ENCODE results near the gene AUTS2. TPM values are rescaled to one million over a fixed set of nuclear protein-coding genes. Genes with fewer than 3 reads are reported as not detected.

The AUTS2 gene
- polyA plus RNA-seq, 1 donor (not counting 4 experiments of a cell fraction or from before 2014, with no cell fraction given): 4.7 TPM

- no peak for TF ChIP-seq EZH2 (IDR thresholded peaks at IDR 0.05; ENCODE audit: low read length)
- TF ChIP-seq CTCF (optimal IDR thresholded peaks at IDR 0.05 in 1 of 3, IDR thresholded peaks at IDR 0.05 in 1 of 3, conservative IDR thresholded peaks at IDR 0.05 in 1 of 3; ENCODE audit: extremely low read depth in 1 of 3, insufficient read depth in 2 of 3, low read length in 3 of 3): no peak
- Histone ChIP-seq H3K9ac (ENCODE audit: control insufficient read depth, extremely low read depth, insufficient read depth, low read length) (no peak overlapping the region), H3K4me3 (ENCODE audit: control insufficient read depth in 2 of 3, extremely low read depth in 1 of 3, insufficient read depth in 2 of 3, low read depth in 1 of 3, low read length in 3 of 3) (no peak overlapping the region), H3K4me2 (ENCODE audit: control insufficient read depth, extremely low read depth, insufficient read depth, low read depth, low read length) (no peak overlapping the region), H3K9me3 (ENCODE audit: control insufficient read depth, low read depth, low read length) (no peaks in the 10 kb centered on the region), H3K4me1 (ENCODE audit: control insufficient read depth, extremely low read depth, insufficient read depth, low read length) (no peaks in the 10 kb centered on the region), H4K20me1 (ENCODE audit: control insufficient read depth, extremely low read depth, insufficient read depth, low read length) (no peaks in the 10 kb centered on the region), H3K9me1 (ENCODE audit: control insufficient read depth, extremely low read depth, insufficient read depth, low read length) (no peaks in the 10 kb centered on the region), H3K27ac (ENCODE audit: control insufficient read depth, insufficient read depth, low read length) (no peak overlapping the region), H3K27me3 (ENCODE audit: control insufficient read depth, extremely low read depth, insufficient read depth, low read length) (no peaks in the 10 kb centered on the region), H2AFZ (ENCODE audit: control insufficient read depth, low read length) (no peak overlapping the region), H3K79me2 (ENCODE audit: control insufficient read depth, insufficient read depth, low read length) (no peaks in the 10 kb centered on the region), H3K36me3 (ENCODE audit: control insufficient read depth in 2 of 2, extremely low read depth in 1 of 2, insufficient read depth in 2 of 2, low read length in 2 of 2) (no peaks in the 10 kb centered on the region)
- no peak for FAIRE-seq
- dilution Hi-C loops (cut with MboI; ENCODE audit: extremely low pct_ligation_motif_present, low sequenced_read_pairs): no loop called here
- DNase-seq (ENCODE audit: low read depth, low spot score): no peak
These were observed 47.4 kb downstream of the AUTS2 start for GRCh38 chr7:69645683-69646082.

GRCh38 chr7:69651101-69651590 lies 52.9 kb downstream of the AUTS2 start:
- FAIRE-seq (no peak), DNase-seq (ENCODE audit: low read depth, low spot score) (no peak)
- H3K4me2 ChIP-seq (ENCODE audit: control insufficient read depth, extremely low read depth, insufficient read depth, low read depth, low read length): no peak overlapping the region
- no peaks in the 10 kb centered on the region for H4K20me1 ChIP-seq (ENCODE audit: control insufficient read depth, extremely low read depth, insufficient read depth, low read length)
- no peak overlapping the region for H3K9ac ChIP-seq (ENCODE audit: control insufficient read depth, extremely low read depth, insufficient read depth, low read length)
- no peak overlapping the region for H3K4me3 ChIP-seq (ENCODE audit: control insufficient read depth in 2 of 3, extremely low read depth in 1 of 3, insufficient read depth in 2 of 3, low read depth in 1 of 3, low read length in 3 of 3)
- dilution Hi-C loops (cut with MboI; ENCODE audit: extremely low pct_ligation_motif_present, low sequenced_read_pairs): no loop called here
- no peaks in the 10 kb centered on the region for H3K79me2 ChIP-seq (ENCODE audit: control insufficient read depth, insufficient read depth, low read length)
- H3K4me1 ChIP-seq (ENCODE audit: control insufficient read depth, extremely low read depth, insufficient read depth, low read length): no peaks in the 10 kb centered on the region
- H2AFZ ChIP-seq (ENCODE audit: control insufficient read depth, low read length): no peak overlapping the region
- H3K27me3 ChIP-seq (ENCODE audit: control insufficient read depth, extremely low read depth, insufficient read depth, low read length): no peaks in the 10 kb centered on the region
- TF ChIP-seq EZH2 (IDR thresholded peaks at IDR 0.05; ENCODE audit: low read length): no peak
- no peak for TF ChIP-seq CTCF (optimal IDR thresholded peaks at IDR 0.05 in 1 of 3, IDR thresholded peaks at IDR 0.05 in 1 of 3, conservative IDR thresholded peaks at IDR 0.05 in 1 of 3; ENCODE audit: extremely low read depth in 1 of 3, insufficient read depth in 2 of 3, low read length in 3 of 3)
- no peaks in the 10 kb centered on the region for H3K36me3 ChIP-seq (ENCODE audit: control insufficient read depth in 2 of 2, extremely low read depth in 1 of 2, insufficient read depth in 2 of 2, low read length in 2 of 2)
- H3K9me3 ChIP-seq (ENCODE audit: control insufficient read depth, low read depth, low read length): no peaks in the 10 kb centered on the region
- no peak overlapping the region for H3K27ac ChIP-seq (ENCODE audit: control insufficient read depth, insufficient read depth, low read length)
- H3K9me1 ChIP-seq (ENCODE audit: control insufficient read depth, extremely low read depth, insufficient read depth, low read length): no peaks in the 10 kb centered on the region
